KOPT-K1 (cell line): ENCODE data around the gene SLX9.

Experiments used
- H3K27ac ChIP-seq: fragments of 200-600 bp; sonication (generic); 2 replicates; pipeline ENCODE4 v1.5.1; 2016; ENCODE audit warnings: antibody characterized with exemption, mild to moderate bottlenecking, low read depth, low read length; ENCODE audit not compliant: poor library complexity, severe bottlenecking
- H3K36me3 ChIP-seq: fragments of 200-600 bp; sonication (generic); 2 replicates; pipeline ENCODE4 v1.5.1; 2017; ENCODE audit warnings: antibody characterized with exemption, mild to moderate bottlenecking, low read length, moderate library complexity; ENCODE audit not compliant: insufficient read depth
- H3K9me3 ChIP-seq: fragments of 200-600 bp; sonication (generic); 2 replicates; pipeline ENCODE4 v1.5.1; 2017; ENCODE audit warnings: antibody characterized with exemption, low read length, mild to moderate bottlenecking; ENCODE audit not compliant: insufficient read depth, poor library complexity, severe bottlenecking

Gene SLX9

GRCh38 chr21:44952116-44952928 lies 12.5 kb downstream of the SLX9 start:
- H3K36me3 ChIP-seq: peaks cover 86% of the 10 kb centered on the region
- H3K9me3 ChIP-seq: no peaks in the 10 kb centered on the region
- H3K27ac ChIP-seq: no peak overlapping the region

- Histone ChIP-seq H3K36me3 (peaks cover 85% of the 10 kb centered on the region), H3K9me3 (no peaks in the 10 kb centered on the region), H3K27ac (no peak overlapping the region)
Measured at GRCh38 chr21:44952929-44953627, 13.2 kb downstream of the SLX9 start.

- H3K9me3 ChIP-seq: no peaks in the 10 kb centered on the region
- no peak overlapping the region for H3K27ac ChIP-seq
- H3K36me3 ChIP-seq: peaks cover 85% of the 10 kb centered on the region
Measured at GRCh38 chr21:44953628-44954021, 13.8 kb downstream of the SLX9 start.

- Histone ChIP-seq H3K36me3 (peaks cover 85% of the 10 kb centered on the region), H3K9me3 (no peaks in the 10 kb centered on the region), H3K27ac (no peak overlapping the region)
Measured at GRCh38 chr21:44954281-44954771, 14.5 kb downstream of the SLX9 start.

- H3K27ac ChIP-seq: peak overlapping the region; percentile 50
Measured at GRCh38 chr21:44955141-44955797, 15.4 kb downstream of the SLX9 start.

GRCh38 chr21:44955798-44956175 lies 16.0 kb downstream of the SLX9 start:
- Histone ChIP-seq H3K36me3 (peaks cover 92% of the 10 kb centered on the region), H3K27ac (peak overlapping the region; percentile 50), H3K9me3 (no peaks in the 10 kb centered on the region)

More at GRCh38 chr21:44955141-44955797, 15.4 kb downstream of the SLX9 start:
- Histone ChIP-seq H3K9me3 (no peaks in the 10 kb centered on the region), H3K36me3 (peaks cover 91% of the 10 kb centered on the region)

GRCh38 chr21:44956356-44957046 lies 16.7 kb downstream of the SLX9 start:
- peaks cover 93% of the 10 kb centered on the region for H3K36me3 ChIP-seq
- H3K9me3 ChIP-seq: no peaks in the 10 kb centered on the region
- H3K27ac ChIP-seq: peak overlapping the region; percentile 50

GRCh38 chr21:44957047-44957831 lies 17.4 kb downstream of the SLX9 start:
- Histone ChIP-seq H3K27ac (peak overlapping the region; percentile 50), H3K9me3 (no peaks in the 10 kb centered on the region), H3K36me3 (peaks cover 92% of the 10 kb centered on the region)

- Histone ChIP-seq H3K36me3 (peaks cover 92% of the 10 kb centered on the region), H3K9me3 (no peaks in the 10 kb centered on the region), H3K27ac (no peak overlapping the region)
Measured at GRCh38 chr21:44957901-44958451, 18.1 kb downstream of the SLX9 start.

- H3K27ac ChIP-seq: no peak overlapping the region
- H3K9me3 ChIP-seq: no peaks in the 10 kb centered on the region
- peaks cover 90% of the 10 kb centered on the region for H3K36me3 ChIP-seq
Measured at GRCh38 chr21:44958471-44959191, 18.8 kb downstream of the SLX9 start.

- Histone ChIP-seq H3K9me3 (no peaks in the 10 kb centered on the region), H3K36me3 (peaks cover 84% of the 10 kb centered on the region), H3K27ac (no peak overlapping the region)
Measured at GRCh38 chr21:44959376-44960091, 19.7 kb downstream of the SLX9 start.

- Histone ChIP-seq H3K9me3 (no peaks in the 10 kb centered on the region), H3K27ac (no peak overlapping the region), H3K36me3 (peaks cover 82% of the 10 kb centered on the region)
Measured at GRCh38 chr21:44960141-44961092, 20.6 kb downstream of the SLX9 start.
